HG02840 (cell line): ENCODE data around the gene SLC9A9.
A peak's percentile ranks its signal among the peaks of the same experiment; 100 is the strongest.

Experiments used
- ATAC-seq: cut with Tn5 transposase; IDR thresholded peaks from one replicate; pipeline ENCODE4 v1.9.1; 2021; ENCODE audit warnings: mild to moderate bottlenecking, moderate library complexity, moderate number of reproducible peaks; ENCODE audit not compliant: unreplicated experiment, low FRiP score

Gene SLC9A9

GRCh38 chr3:143605233-143605950 lies 242.9 kb downstream of the SLC9A9 start:
- ATAC-seq = no peak

GRCh38 chr3:143604402-143605185 lies 243.7 kb downstream of the SLC9A9 start:
- no peak for ATAC-seq

DNA sequence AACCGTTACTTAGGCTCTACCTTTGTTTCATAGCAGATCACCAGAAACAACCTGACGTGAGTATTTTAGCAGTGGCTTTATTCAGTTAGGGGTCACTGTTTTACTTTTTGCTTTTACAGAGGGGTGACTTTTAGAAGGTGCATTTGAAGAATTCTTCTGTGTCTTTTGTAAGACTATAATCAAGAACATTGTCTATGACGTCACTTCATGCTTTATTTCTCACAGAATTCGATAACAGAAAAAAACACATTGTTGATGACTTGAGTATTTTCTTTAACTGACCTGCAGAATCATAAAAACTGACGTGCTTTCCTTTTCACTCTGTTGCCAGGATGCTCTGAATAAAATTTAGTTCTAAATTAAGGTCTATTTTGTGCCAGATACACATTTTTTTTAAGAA lies 244.5 kb downstream of the SLC9A9 start:
- ATAC-seq = no peak

DNA sequence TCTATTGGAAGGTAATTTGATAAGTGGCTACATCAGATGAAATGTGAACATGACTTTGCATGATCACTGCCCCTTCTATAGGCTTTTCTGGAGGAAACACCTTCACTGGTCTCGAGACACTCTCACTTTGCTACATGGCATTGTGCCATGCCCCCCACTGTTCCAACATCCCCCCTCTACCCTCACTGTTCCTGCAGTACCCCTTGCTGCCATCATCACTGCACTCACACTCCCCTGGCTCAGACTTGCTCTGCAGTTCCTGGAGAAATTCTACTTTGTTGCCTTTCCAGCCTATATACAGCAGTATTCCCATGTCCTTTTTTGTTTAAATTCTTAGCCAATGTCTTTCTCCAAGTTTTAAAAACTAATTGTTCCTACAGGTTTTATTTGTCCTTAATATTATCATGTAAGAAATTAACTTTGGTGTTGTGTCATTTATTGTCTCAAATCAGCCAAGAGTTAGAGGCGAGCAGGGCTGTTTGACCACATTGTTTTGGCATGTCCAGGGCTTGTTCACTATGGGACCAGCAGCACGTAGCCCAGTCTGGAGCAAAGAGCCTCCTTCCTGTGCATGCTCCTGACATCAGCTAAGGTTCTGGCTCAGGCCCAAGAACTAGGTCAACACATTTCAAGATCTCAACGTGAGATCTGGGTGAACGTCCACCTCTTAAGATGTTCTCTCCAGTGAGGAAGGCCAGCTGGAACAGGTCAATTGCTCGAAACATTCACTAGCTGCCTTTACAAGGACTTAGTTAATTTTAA lies 246.4 kb downstream of the SLC9A9 start:
- ATAC-seq = no peak

GRCh38 chr3:143600756-143601718 lies 247.2 kb downstream of the SLC9A9 start:
- no peak for ATAC-seq

- no peak for ATAC-seq
These were observed 250.3 kb downstream of the SLC9A9 start for GRCh38 chr3:143597774-143598652.

DNA sequence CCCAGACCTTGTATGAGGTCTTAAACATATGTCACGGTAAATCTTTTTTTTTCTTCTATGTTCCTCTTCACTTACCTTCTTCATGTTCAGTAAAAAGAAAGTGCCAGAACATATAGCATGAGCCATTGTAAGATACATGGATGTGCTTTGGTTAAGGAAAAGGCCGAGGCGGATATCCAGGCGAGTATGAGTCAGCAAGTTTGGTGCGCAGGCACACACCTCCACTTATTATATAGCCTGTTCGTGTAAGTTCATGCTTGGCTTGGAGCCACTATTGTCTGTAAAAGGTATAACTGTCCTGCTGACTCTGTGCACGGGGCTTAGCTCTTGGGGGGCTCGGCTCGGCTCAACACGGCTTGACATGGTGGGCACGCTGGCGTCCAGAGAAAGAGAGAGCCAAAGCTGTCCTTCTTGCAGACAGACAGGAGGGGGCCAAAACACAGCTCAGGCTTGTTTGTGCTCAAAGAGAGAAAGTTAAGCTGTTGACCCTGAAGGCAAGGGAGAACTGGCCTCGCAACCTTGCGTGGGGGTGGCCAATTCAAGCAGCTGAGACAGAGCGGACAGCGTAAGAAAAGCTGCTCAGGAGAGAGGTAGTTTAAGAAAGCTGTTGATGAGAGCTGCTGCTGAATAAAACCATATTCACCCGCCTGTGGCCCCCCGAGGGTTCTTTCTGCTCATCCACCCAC lies 251.2 kb downstream of the SLC9A9 start:
- no peak for ATAC-seq

- ATAC-seq = peak; percentile 92
These were observed 252.7 kb downstream of the SLC9A9 start for GRCh38 chr3:143595456-143596077.

DNA sequence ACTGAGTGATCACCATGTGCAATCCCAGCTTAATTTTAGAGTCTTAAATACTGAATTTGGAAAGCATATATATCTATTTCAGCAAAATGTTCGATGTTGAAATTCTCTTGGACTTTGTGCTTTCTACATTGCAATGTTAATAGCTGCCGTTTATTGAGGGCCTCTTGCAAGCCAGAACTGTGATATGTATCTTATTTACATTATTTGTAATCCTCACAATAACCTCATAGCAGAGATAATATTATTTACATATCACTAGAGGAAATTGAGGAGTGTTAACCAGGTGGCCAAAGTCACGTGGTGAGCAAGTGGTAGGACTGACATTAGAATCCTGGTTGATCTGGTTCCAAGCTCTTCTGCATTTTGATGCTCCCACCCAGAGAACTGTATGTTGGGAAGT lies 254.1 kb downstream of the SLC9A9 start:
- no peak for ATAC-seq

DNA sequence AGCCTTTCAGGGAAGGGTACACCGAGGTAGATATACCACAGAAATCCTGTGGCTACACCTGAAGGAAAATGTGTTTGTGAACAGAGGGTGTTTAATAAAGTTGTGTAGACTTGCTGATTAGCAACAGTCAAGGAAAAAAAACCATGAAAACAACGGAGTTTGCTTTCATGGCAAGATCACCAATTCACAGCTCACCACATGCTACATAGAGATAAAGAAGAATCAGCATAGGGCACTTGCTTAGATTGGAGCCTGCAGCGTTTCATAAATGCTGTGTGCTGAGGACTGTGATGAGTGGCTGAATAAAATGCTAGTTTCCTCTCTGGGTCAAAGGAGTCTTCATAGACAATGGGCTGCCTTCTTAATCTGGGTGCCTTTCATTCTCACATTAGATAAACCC lies 257.6 kb downstream of the SLC9A9 start:
- no peak for ATAC-seq

GRCh38 chr3:143586576-143586975 lies 261.7 kb downstream of the SLC9A9 start:
- ATAC-seq = no peak

GRCh38 chr3:143585720-143586456 lies 262.4 kb downstream of the SLC9A9 start:
- no peak for ATAC-seq

- no peak for ATAC-seq
These were observed 263.8 kb downstream of the SLC9A9 start for GRCh38 chr3:143584474-143584873.

GRCh38 chr3:143581972-143582722 lies 266.1 kb downstream of the SLC9A9 start:
- ATAC-seq = no peak

DNA sequence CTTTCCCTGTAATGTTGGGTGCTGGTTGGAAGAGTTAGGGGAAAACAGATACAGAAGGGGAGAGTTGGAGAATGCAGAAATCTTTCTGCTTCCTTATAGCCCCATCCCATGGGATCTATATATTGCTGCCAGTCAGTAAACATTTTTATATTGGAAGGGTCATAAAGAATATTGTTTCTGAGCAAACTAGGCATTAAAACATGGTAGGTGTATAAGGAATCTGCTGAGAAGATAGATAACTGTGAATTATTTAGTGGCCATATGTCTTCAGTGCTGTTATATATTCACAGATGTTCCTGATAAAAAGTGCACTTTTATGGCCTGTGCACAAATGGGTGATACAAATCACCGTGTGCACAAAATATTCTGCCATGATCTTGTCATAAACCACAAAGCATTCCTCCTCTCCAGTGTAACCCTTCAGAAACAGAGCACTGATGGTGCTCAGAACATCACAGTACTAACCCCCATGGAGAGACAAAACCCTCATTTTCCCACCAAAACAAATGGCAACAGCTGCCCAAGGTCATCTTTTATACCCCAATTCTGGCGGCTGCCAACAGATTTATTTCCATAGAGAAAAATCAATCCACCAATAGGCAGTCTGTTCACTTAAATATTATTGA lies 269.3 kb downstream of the SLC9A9 start:
- ATAC-seq = no peak

- no peak for ATAC-seq
These were observed 271.5 kb downstream of the SLC9A9 start for GRCh38 chr3:143576568-143577270.
